ENCODE results near the gene PLEKHA6. TPM values are rescaled to one million over a fixed set of nuclear protein-coding genes. Genes with fewer than 3 reads are reported as not detected.

PLEKHA6 gene
- total and polyA plus RNA-seq, 3 donors from 2014 or later: 5.9 to 14.7 (median 10.0) TPM

- Histone ChIP-seq H3K4me1 (peaks cover 9% of the 10 kb centered on the region), H3K4me3 (no peak overlapping the region), H3K27me3 (no peaks in the 10 kb centered on the region), H3K27ac (no peak overlapping the region), H3K36me3 (ENCODE audit: low read depth, missing control alignments) (no peaks in the 10 kb centered on the region), H3K9me3 (no peaks in the 10 kb centered on the region)
- TF ChIP-seq, protein P1, sequence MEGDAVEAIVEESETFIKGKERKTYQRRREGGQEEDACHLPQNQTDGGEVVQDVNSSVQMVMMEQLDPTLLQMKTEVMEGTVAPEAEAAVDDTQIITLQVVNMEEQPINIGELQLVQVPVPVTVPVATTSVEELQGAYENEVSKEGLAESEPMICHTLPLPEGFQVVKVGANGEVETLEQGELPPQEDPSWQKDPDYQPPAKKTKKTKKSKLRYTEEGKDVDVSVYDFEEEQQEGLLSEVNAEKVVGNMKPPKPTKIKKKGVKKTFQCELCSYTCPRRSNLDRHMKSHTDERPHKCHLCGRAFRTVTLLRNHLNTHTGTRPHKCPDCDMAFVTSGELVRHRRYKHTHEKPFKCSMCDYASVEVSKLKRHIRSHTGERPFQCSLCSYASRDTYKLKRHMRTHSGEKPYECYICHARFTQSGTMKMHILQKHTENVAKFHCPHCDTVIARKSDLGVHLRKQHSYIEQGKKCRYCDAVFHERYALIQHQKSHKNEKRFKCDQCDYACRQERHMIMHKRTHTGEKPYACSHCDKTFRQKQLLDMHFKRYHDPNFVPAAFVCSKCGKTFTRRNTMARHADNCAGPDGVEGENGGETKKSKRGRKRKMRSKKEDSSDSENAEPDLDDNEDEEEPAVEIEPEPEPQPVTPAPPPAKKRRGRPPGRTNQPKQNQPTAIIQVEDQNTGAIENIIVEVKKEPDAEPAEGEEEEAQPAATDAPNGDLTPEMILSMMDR (IDR thresholded peaks at IDR 0.05): no peak
- TF ChIP-seq POLR2A (IDR thresholded peaks at IDR 0.05): no peak
- no peak for DNase-seq
- intact Hi-C loops (cut with DNase I; ENCODE audit: low total_unique reads): no loop called here
- 88 to 93% methylated on average over 5 of the region's 5 CpGs for WGBS, 2 donors
Observed at GRCh38 chr1:204318324-204318723, 41.4 kb downstream of the PLEKHA6 start.

DNA sequence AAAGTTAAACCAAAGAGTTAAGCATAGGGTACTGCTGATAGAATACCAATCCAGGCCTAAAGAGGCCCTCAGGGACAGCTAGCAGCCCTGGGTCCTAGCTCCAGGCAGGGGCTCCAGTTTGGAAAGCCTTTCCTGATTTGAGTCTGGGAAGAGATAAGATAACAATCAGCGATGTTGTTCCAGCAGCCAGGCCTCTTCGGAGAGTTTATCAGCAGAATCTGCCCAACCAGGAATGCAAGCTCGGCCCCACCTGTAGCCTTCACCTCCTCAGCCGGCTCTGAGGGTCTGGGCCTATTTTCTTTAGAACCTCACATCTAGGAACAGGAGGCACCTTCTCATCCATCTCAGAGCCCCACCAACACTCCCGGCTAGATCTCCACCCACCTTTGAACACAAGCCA, 42.6 kb downstream of the PLEKHA6 start:
- H3K27ac ChIP-seq: no peak overlapping the region
- H3K9me3 ChIP-seq: no peaks in the 10 kb centered on the region
- no peaks in the 10 kb centered on the region for H3K36me3 ChIP-seq (ENCODE audit: low read depth, missing control alignments)
- WGBS, 2 donors: 72 to 82% methylated on average over 5 of the region's 5 CpGs
- TF ChIP-seq, protein P1 (IDR thresholded peaks at IDR 0.05): no peak
- intact Hi-C loops (cut with DNase I; ENCODE audit: low total_unique reads): no loop called here
- no peak for DNase-seq
- H3K27me3 ChIP-seq: no peaks in the 10 kb centered on the region
- H3K4me3 ChIP-seq: no peak overlapping the region
- H3K4me1 ChIP-seq: peaks cover 11% of the 10 kb centered on the region

GRCh38 chr1:204316164-204316563, 43.6 kb downstream of the PLEKHA6 start:
- intact Hi-C loops (cut with DNase I; ENCODE audit: low total_unique reads): no loop called here
- Histone ChIP-seq H3K27ac (no peak overlapping the region), H3K4me1 (peaks cover 11% of the 10 kb centered on the region), H3K4me3 (no peak overlapping the region), H3K9me3 (no peaks in the 10 kb centered on the region), H3K36me3 (ENCODE audit: low read depth, missing control alignments) (no peaks in the 10 kb centered on the region), H3K27me3 (no peaks in the 10 kb centered on the region)
- no peak for TF ChIP-seq POLR2A (IDR thresholded peaks at IDR 0.05)
- TF ChIP-seq, protein P1 (IDR thresholded peaks at IDR 0.05): no peak
- no peak for DNase-seq
- 44 to 64% methylated on average over 5 to 6 of the region's 6 CpGs for WGBS, 2 donors

DNA sequence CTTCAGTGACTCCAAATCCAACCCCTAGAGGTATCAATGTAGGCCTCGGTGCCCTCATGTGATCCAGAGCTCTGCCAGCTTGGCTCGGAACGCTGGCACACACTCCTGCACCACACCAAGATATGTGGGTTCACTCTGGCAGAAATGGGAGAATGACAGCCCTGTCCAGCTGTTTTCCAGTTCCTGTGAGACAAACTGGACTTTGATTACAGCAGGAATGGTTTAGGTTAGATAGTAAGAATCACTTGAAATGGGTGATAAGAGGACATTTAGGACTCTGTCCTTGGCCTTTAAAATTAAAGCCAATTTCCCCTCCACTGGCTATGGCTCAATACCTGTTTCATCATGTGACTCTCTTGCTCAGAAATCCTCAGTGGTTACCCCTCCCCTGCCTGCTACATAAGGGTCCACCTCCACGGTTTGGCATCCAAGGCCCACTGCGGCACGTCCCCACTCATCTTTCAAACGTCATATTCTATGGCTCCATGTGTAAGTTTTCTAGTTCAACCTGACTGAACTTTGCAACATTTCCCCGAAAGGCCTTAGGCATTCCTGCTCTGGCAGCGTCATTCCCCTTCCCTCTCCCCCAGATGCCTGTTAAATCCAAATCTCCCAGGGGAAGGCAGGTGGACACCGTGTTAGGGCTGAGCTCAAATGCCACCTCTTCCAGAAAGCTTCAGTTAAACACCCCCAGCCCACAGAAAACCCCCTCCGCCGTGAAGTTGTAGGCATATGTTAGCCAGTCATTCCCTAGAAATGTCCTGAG, 44.7 kb downstream of the PLEKHA6 start:
- no peak for DNase-seq
- Histone ChIP-seq H3K36me3 (ENCODE audit: low read depth, missing control alignments) (no peaks in the 10 kb centered on the region), H3K4me1 (peaks cover 11% of the 10 kb centered on the region), H3K4me3 (no peak overlapping the region), H3K27me3 (no peaks in the 10 kb centered on the region), H3K9me3 (no peaks in the 10 kb centered on the region), H3K27ac (no peak overlapping the region)
- TF ChIP-seq, protein P1 (IDR thresholded peaks at IDR 0.05): no peak
- TF ChIP-seq POLR2A (IDR thresholded peaks at IDR 0.05): no peak
- 73 to 85% methylated on average over 9 to 12 of the region's 12 CpGs for WGBS, 2 donors
- intact Hi-C loops (cut with DNase I; ENCODE audit: low total_unique reads): no loop called here

Data from testis (tissue), 3 donors.